SK-N-SH (cell line): ENCODE measurements around the gene ENDOD1. TPM values are rescaled to one million over a fixed set of nuclear protein-coding genes. Genes with fewer than 3 reads are reported as not detected.

Experiments
- CTCF ChIA-PET: fragments of 300-600, 350-600 bp; formaldehyde crosslinking; extraction: SDS; loops from one replicate; lab custom pipeline; 2021; lab: Yijun Ruan, JAX
- POLR2A ChIA-PET: fragments of 350-600 bp; sonication (Branson Sonifier 250); formaldehyde crosslinking; extraction: SDS; loops from one replicate; lab custom pipeline; 2020; ENCODE audit warnings: antibody characterized with exemption, inconsistent platforms; lab: Yijun Ruan, JAX
- DNase-seq: peaks from one replicate; pipeline ENCODE4 v3.0.0; 2012
- H2AFZ ChIP-seq: fragments of 200-600 bp; sonication (generic); 2 replicates; pipeline ENCODE4 v1.8.1; 2016; ENCODE audit warnings: antibody characterized with exemption, mild to moderate bottlenecking, low read depth
- H3F3A ChIP-seq: fragments of 200-600 bp; sonication (generic); replicated peaks from 2 replicates; pipeline ENCODE3; 2016; ENCODE audit warnings: antibody characterized with exemption, mild to moderate bottlenecking; ENCODE audit not compliant: insufficient read depth
- H3K27ac ChIP-seq, 2 experiments: fragments of 200-500 bp in 1 of 2; fragments of 200-600 bp in 1 of 2; sonication (Bioruptor generic) in 1 of 2; sonication (generic), shearing (Covaris generic) in 1 of 2; 2 replicates each; pipeline versions ENCODE4 v1.5.1 to v1.6.1; 2014 to 2016; ENCODE audit warnings: low read depth in 2 of 2, inconsistent platforms in 1 of 2, low read length in 1 of 2, mild to moderate bottlenecking in 1 of 2, mixed read lengths in 1 of 2
- H3K27me3 ChIP-seq: fragments of 200-600 bp; sonication (generic), shearing (Covaris generic); 2 replicates; pipeline ENCODE4 v1.6.1; 2016; ENCODE audit warnings: mixed run types; ENCODE audit not compliant: insufficient read depth
- H3K36me3 ChIP-seq, 2 experiments: fragments of 200-500 bp in 1 of 2; fragments of 200-600 bp in 1 of 2; sonication (Bioruptor generic) in 1 of 2; sonication (generic) in 1 of 2; replicated peaks in 1 of 2; 2 replicates each; pipeline versions ENCODE3 to v1.5.1; 2014 to 2016; ENCODE audit warnings: low read length in 1 of 2, mild to moderate bottlenecking in 1 of 2; ENCODE audit not compliant: insufficient read depth in 2 of 2, control insufficient read depth in 1 of 2
- H3K4me1 ChIP-seq, 2 experiments: fragments of 200-500 bp in 1 of 2; fragments of 200-600 bp in 1 of 2; sonication (Bioruptor generic) in 1 of 2; sonication (generic), shearing (Covaris generic) in 1 of 2; 2 replicates each; pipeline versions ENCODE4 v1.5.1 to v1.6.1; 2014 to 2016; ENCODE audit warnings: low read depth in 1 of 2, low read length in 1 of 2, mixed run types in 1 of 2; ENCODE audit not compliant: insufficient read depth in 2 of 2, control insufficient read depth in 1 of 2
- H3K4me2 ChIP-seq: fragments of 200-600 bp; sonication (generic), shearing (Covaris generic); 2 replicates; pipeline ENCODE4 v1.6.1; 2017; ENCODE audit warnings: mixed run types
- H3K4me3 ChIP-seq, 2 experiments: fragments of 200-500 bp in 1 of 2; fragments of 200-600 bp in 1 of 2; sonication (Bioruptor generic) in 1 of 2; sonication (generic), shearing (Covaris generic) in 1 of 2; 2 replicates each; pipeline versions ENCODE4 v1.5.1 to v1.8.1; 2014 to 2016; ENCODE audit warnings: low read depth in 2 of 2, inconsistent platforms in 1 of 2, low read length in 1 of 2, mild to moderate bottlenecking in 1 of 2, mixed read lengths in 1 of 2, moderate library complexity in 1 of 2
- H3K79me2 ChIP-seq: fragments of 200-600 bp; sonication (generic); 2 replicates; pipeline ENCODE4 v1.8.1; 2017; ENCODE audit warnings: mild to moderate bottlenecking; ENCODE audit not compliant: insufficient read depth
- H3K9ac ChIP-seq: fragments of 200-600 bp; sonication (generic); 2 replicates; pipeline ENCODE4 v1.6.1; 2017; ENCODE audit warnings: mixed run types
- H3K9me2 ChIP-seq: fragments of 200-600 bp; sonication (generic); 2 replicates; pipeline ENCODE4 v1.6.1; 2017; ENCODE audit warnings: mixed run types
- H3K9me3 ChIP-seq: fragments of 200-600 bp; sonication (generic); 2 replicates; pipeline ENCODE4 v1.6.1; 2017; ENCODE audit warnings: mixed run types, mild to moderate bottlenecking, moderate library complexity
- H4K20me1 ChIP-seq: fragments of 200-600 bp; sonication (generic); 2 replicates; pipeline ENCODE4 v1.6.1; 2017; ENCODE audit warnings: mild to moderate bottlenecking, mixed run types; ENCODE audit not compliant: insufficient read depth
- ELF1 ChIP-seq: IDR thresholded peaks from 2 replicates; pipeline ENCODE4 v1.4.0; 2012
- EP300 ChIP-seq, 2 experiments: IDR thresholded peaks; 2 replicates each; pipeline versions ENCODE4 v1.4.0 to v1.6.1; 2012; ENCODE audit warnings: borderline replicate concordance in 1 of 2, low read depth in 1 of 2, low read length in 1 of 2
- EZH2phosphoT487 ChIP-seq: fragments of 200-600 bp; sonication (generic); IDR thresholded peaks from 2 replicates; pipeline ENCODE4 v1.6.1; 2017; ENCODE audit warnings: low read depth, mixed run types, mild to moderate bottlenecking, antibody characterized with exemption, moderate library complexity, borderline replicate concordance
- FOXJ3 ChIP-seq: sonication (generic); formaldehyde crosslinking; IDR thresholded peaks from 2 replicates; pipeline ENCODE4 v1.5.1; 2020; ENCODE audit warnings: mild to moderate bottlenecking, missing genetic modification reagents
- FOXM1 ChIP-seq: IDR thresholded peaks from 2 replicates; pipeline ENCODE4 v1.4.0; 2012; ENCODE audit warnings: low read depth, mild to moderate bottlenecking
- GATA2 ChIP-seq: sonication (generic); formaldehyde crosslinking; IDR thresholded peaks from 2 replicates; pipeline ENCODE4 v1.5.0; 2020; ENCODE audit warnings: mild to moderate bottlenecking, missing genetic modification reagents
- JUND ChIP-seq: IDR thresholded peaks from 2 replicates; pipeline ENCODE4 v1.4.0; 2012
- NFIC ChIP-seq: IDR thresholded peaks from 2 replicates; pipeline ENCODE4 v1.4.0; 2012; ENCODE audit warnings: borderline replicate concordance
- NRF1 ChIP-seq: IDR thresholded peaks from 2 replicates; pipeline ENCODE4 v1.6.1; 2012; ENCODE audit warnings: low read depth, mild to moderate bottlenecking, low read length
- POLR2AphosphoS5 ChIP-seq: IDR thresholded peaks from 2 replicates; pipeline ENCODE4 v1.6.1; 2012; ENCODE audit warnings: low read depth, low read length
- RXRA ChIP-seq: IDR thresholded peaks from 2 replicates; pipeline ENCODE4 v1.4.0; 2012; ENCODE audit warnings: low read depth, mild to moderate bottlenecking, borderline replicate concordance
- TCF12 ChIP-seq: IDR thresholded peaks from 2 replicates; pipeline ENCODE4 v1.4.0; 2012
- YY1 ChIP-seq: IDR thresholded peaks from 2 replicates; pipeline ENCODE4 v1.4.0; 2012; ENCODE audit warnings: low read depth, mild to moderate bottlenecking
- WGBS: methylation state at CpG from one replicate; pipeline ENCODE4 v1.1.6; 2017; ENCODE audit warnings: low lambda C conversion rate; 5-methylcytosine and 5-hydroxymethylcytosine counted together
- polyA plus RNA-seq, 3 experiments: library from polyadenylated mRNA; depleted of rRNA; stranded (reverse); fragments of >200 nt; gene quantifications; 2 replicates each; pipeline ENCODE4 v1.2.3, GENCODE V29; 2012
- TF ChIP-seq, protein P1 (sequence below): IDR thresholded peaks from 2 replicates; pipeline ENCODE4; 2012
- TF ChIP-seq, protein P2 (sequence below): IDR thresholded peaks from 2 replicates; pipeline ENCODE4 v1.4.0; 2012; ENCODE audit warnings: low read depth
- TF ChIP-seq, protein P3 (sequence below): fragments of 200-600 bp; sonication (generic); IDR thresholded peaks from 2 replicates; pipeline ENCODE4 v1.6.1; 2017; ENCODE audit warnings: antibody characterized with exemption, mild to moderate bottlenecking, moderate library complexity
- TF ChIP-seq, protein P4 (sequence below): fragments of 150-350 bp; IDR thresholded peaks from 2 replicates; pipeline ENCODE4 v1.6.1; 2016; ENCODE audit warnings: mild to moderate bottlenecking, low read depth, low read length

The ENDOD1 gene
- polyA plus RNA-seq, 1 of the 3 experiments (the other 2 are of a cell fraction), result 15.0 TPM

DNA sequence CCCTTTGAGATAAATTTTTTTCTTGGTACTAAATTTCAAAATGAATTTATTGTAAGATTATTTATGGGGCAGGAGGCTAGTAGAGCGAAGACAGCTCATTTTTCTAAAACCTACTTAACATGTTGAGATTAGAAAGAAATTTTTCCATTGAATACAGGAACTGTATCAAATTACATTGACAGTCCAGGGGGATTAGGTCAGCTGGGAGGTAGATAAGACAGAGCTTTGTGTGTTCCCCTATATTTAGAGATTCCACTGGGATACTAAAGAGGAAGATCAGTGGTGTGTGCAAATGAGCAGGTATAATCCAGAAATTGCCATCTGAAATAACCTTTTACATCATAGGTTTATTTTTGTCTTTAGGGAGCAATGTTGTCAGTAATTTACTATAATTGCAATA, 32.1 kb downstream of the ENDOD1 start:
- 76% methylated on average over 1 of the region's 1 CpG for WGBS
- TF ChIP-seq, protein P1, sequence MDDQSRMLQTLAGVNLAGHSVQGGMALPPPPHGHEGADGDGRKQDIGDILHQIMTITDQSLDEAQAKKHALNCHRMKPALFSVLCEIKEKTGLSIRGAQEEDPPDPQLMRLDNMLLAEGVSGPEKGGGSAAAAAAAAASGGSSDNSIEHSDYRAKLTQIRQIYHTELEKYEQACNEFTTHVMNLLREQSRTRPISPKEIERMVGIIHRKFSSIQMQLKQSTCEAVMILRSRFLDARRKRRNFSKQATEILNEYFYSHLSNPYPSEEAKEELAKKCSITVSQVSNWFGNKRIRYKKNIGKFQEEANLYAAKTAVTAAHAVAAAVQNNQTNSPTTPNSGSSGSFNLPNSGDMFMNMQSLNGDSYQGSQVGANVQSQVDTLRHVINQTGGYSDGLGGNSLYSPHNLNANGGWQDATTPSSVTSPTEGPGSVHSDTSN, result peak; percentile 39
- no peak for TF ChIP-seq FOXM1
- TF ChIP-seq TCF12, result peak; percentile 25; the same call in 1 of the 2 replicates
- POLR2A ChIA-PET, result no interaction called here

DNA sequence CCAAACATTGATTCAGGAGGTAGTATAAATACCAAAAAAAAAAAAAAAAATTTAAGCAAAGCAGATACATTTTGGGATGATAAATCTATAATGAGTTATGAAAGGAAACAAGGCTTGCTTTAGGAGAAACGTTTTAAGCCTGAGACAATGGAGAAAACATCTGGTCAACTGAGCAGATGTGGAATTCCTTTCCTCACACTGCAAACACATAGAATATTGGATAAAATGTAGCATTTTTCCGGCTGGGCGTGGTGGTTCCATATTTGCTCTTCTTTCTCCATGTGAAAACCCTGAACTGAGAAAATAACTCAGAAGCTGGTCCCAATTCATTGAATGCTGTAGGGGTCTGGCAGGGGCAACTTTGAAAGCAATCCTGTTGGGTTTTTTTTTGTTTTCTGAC, 33.9 kb downstream of the ENDOD1 start:
- TF ChIP-seq RXRA (no peak), FOXJ3 (CRISPR knock-in tag) (no peak), POLR2AphosphoS5 (no peak)
- H3K4me1 ChIP-seq, result peaks cover 0 to 4% of the 10 kb centered on the region in 2 experiments; a peak in 1 of 4 replicates
- DNase-seq, result no peak
- no peaks in the 10 kb centered on the region for H3K9me2 ChIP-seq
- H3K4me3 ChIP-seq, result no peak overlapping the region
- ChIA-PET CTCF (no interaction called here), POLR2A (no interaction called here)
- H3K27ac ChIP-seq, result no peak overlapping the region
- no peaks in the 10 kb centered on the region for H3K79me2 ChIP-seq
- no peaks in the 10 kb centered on the region for H4K20me1 ChIP-seq
- H3K27me3 ChIP-seq, result no peaks in the 10 kb centered on the region
- H3K4me2 ChIP-seq, result no peak overlapping the region
- WGBS, result 91% methylated on average over 3 of the region's 3 CpGs
- no peaks in the 10 kb centered on the region for H3K9me3 ChIP-seq
- H3K36me3 ChIP-seq, result no peaks in the 10 kb centered on the region
- H3F3A ChIP-seq, result no peaks in the 10 kb centered on the region
- no peak overlapping the region for H3K9ac ChIP-seq
- H2AFZ ChIP-seq, result no peak overlapping the region

More for the DNA sequence above, 32.1 kb downstream of the ENDOD1 start:
- Histone ChIP-seq H3K9me3 (no peaks in the 10 kb centered on the region), H3K27ac (no peak overlapping the region), H3K27me3 (no peaks in the 10 kb centered on the region), H3K4me2 (no peak overlapping the region), H2AFZ (no peak overlapping the region), H3K9ac (no peak overlapping the region), H3K4me3 (no peak overlapping the region), H3F3A (no peaks in the 10 kb centered on the region), H3K9me2 (no peaks in the 10 kb centered on the region), H3K4me1 (peaks cover 0 to 4% of the 10 kb centered on the region in 2 experiments; a peak in 1 of 4 replicates), H3K79me2 (no peaks in the 10 kb centered on the region; the same call in 1 of the 2 replicates), H3K36me3 (no peaks in the 10 kb centered on the region), H4K20me1 (no peaks in the 10 kb centered on the region)
- CTCF ChIA-PET, result no interaction called here
- DNase-seq, result no peak

DNA sequence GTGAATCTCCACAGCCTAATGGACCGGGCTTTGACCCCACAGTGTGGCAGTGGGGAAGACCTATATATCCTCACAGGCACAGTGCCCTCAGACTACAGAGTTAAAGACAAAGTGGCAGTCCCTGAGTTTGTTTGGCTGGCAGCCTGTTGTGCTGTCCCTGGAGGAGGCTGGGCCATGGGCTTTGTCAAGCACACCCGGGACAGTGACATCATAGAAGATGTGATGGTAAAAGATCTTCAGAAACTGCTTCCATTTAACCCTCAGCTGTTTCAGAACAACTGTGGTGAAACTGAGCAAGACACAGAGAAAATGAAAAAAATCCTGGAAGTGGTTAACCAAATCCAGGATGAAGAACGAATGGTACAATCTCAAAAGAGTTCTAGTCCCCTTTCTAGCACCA, 39.0 kb downstream of the ENDOD1 start:
- no peak for DNase-seq
- Histone ChIP-seq H2AFZ (no peak overlapping the region), H4K20me1 (no peaks in the 10 kb centered on the region), H3K9me2 (no peaks in the 10 kb centered on the region), H3K4me1 (no peaks in the 10 kb centered on the region; a peak in 1 of 4 replicates), H3K27me3 (no peaks in the 10 kb centered on the region), H3K27ac (no peak overlapping the region), H3K79me2 (no peaks in the 10 kb centered on the region), H3K4me3 (no peak overlapping the region), H3K9ac (no peak overlapping the region), H3K36me3 (peaks cover 0 to 4% of the 10 kb centered on the region in 2 experiments), H3K9me3 (no peaks in the 10 kb centered on the region), H3F3A (no peaks in the 10 kb centered on the region), H3K4me2 (no peak overlapping the region)
- ChIA-PET POLR2A (no interaction called here), CTCF (no interaction called here)
- WGBS, result 84% methylated on average over 3 of the region's 3 CpGs
- TF ChIP-seq RXRA (no peak), ELF1 (no peak), EZH2phosphoT487 (no peak), YY1 (no peak), GATA2 (no peak), JUND (no peak), FOXJ3 (CRISPR knock-in tag) (no peak), NRF1 (no peak), EP300 (IDR thresholded peaks at IDR 0.05; ENCODE audit: borderline replicate concordance in 1 of 2, low read depth in 1 of 2, low read length in 1 of 2) (no peak), NFIC (no peak)
- TF ChIP-seq, protein P2, sequence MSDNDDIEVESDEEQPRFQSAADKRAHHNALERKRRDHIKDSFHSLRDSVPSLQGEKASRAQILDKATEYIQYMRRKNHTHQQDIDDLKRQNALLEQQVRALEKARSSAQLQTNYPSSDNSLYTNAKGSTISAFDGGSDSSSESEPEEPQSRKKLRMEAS, result no peak
- TF ChIP-seq, protein P3, sequence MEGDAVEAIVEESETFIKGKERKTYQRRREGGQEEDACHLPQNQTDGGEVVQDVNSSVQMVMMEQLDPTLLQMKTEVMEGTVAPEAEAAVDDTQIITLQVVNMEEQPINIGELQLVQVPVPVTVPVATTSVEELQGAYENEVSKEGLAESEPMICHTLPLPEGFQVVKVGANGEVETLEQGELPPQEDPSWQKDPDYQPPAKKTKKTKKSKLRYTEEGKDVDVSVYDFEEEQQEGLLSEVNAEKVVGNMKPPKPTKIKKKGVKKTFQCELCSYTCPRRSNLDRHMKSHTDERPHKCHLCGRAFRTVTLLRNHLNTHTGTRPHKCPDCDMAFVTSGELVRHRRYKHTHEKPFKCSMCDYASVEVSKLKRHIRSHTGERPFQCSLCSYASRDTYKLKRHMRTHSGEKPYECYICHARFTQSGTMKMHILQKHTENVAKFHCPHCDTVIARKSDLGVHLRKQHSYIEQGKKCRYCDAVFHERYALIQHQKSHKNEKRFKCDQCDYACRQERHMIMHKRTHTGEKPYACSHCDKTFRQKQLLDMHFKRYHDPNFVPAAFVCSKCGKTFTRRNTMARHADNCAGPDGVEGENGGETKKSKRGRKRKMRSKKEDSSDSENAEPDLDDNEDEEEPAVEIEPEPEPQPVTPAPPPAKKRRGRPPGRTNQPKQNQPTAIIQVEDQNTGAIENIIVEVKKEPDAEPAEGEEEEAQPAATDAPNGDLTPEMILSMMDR, result no peak
- TF ChIP-seq, protein P4, sequence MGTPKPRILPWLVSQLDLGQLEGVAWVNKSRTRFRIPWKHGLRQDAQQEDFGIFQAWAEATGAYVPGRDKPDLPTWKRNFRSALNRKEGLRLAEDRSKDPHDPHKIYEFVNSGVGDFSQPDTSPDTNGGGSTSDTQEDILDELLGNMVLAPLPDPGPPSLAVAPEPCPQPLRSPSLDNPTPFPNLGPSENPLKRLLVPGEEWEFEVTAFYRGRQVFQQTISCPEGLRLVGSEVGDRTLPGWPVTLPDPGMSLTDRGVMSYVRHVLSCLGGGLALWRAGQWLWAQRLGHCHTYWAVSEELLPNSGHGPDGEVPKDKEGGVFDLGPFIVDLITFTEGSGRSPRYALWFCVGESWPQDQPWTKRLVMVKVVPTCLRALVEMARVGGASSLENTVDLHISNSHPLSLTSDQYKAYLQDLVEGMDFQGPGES, result no peak
